GM03348 (cell line): Measurements from ENCODE around the gene IL17RB.

Experiments used
- DNase-seq: peaks from one replicate; pipeline ENCODE4 v3.0.0; 2012; ENCODE audit warnings: low spot score

The IL17RB gene

DNA sequence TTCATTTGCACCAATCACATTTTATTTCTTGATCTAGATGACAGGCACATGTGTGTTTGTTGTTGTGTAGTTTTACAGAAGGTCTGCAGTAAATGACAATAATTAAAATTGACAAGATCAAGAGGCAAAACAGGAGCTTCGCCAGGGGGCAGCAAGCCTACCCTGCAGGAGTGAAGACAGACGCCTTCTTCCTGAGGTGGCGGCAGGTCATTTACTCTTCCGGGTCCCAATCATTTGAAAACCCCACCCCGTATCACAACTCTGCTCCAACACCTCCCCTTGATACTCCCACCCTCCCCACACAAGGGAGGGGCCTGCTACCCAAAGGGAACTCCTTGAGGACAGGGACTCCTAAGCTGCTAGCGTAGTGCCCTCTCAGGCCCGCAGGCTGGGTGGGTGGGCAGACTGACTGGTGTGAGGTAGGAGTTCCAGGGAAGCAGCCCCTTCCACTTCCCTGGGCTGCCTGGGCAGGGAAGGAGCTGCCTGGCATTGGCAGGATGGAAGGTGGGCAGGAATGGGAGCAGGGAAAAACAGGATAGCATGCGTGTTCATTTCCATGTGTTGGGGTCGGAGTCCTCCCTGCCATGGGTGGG, 13.2 kb upstream of the IL17RB start:
- no peak for DNase-seq

DNA sequence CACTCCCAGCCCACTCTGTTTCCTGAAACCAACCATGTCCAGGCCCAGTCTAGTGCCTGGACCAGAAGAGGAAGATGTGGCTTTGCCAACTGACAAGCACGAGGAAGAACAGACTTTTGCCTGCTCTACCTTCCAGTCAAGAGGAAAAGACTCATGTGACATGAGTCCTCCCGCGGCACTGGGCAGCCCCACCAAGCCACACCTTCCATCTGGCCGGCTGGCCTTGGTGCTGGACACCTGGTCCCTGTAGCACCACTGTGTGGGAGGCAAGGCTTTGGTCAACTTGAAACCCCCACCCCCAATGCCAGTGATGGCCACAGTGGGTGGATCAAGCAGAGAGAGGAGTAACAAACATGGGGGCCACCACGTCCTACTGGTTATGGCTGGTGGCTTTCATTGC, 12.7 kb upstream of the IL17RB start:
- DNase-seq, result no peak

DNA sequence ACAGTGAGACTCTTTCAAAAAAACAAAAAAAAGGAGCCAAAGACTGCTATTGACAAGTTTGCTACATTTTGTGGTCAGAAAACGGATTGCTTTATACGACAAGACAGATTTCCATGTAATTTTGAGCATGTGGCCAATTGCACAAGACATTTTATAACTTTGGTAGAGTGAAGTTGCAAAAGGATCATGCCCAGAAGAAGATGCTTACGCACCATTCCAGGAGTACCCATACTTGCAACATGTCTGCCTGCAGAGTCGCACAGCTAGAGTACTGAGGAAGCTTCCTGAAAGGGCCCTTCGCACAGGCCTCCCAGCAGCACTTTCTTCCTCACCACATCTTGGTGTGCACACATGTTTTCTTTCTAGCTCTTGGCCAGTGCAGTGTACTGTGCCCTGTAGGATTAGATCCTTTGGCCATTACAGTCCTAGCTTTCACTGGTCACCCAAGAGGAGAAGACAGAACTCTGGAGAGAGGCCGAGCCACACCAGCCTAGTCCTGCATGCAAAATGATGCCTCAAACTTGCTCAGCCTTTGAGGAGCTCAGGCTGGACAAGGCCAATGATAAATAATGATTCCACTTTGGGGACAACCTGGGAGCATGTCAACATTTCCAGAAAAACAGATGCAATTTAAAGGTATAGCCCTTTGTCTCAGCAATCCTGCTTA, 11.8 kb upstream of the IL17RB start:
- no peak for DNase-seq

DNA sequence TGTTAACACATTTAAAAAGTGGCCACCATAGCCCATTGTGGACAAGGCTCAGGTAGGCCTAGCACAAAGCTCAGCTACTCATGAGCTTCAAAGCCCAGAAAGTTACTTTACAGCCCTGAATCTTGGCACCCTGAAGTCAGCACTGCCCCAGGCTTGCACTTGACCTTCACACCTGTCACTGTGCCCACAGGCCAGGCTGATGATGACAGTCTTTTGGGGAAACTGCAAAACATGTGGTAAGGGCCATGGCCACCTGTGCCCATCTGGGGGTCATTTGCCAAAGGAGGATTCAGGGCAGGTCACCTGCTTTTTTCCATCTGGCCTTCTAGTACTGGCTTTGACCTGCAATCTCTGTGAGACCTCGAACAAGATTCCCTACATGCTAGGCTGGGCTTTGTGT, 11.1 kb upstream of the IL17RB start:
- DNase-seq, result no peak

DNA sequence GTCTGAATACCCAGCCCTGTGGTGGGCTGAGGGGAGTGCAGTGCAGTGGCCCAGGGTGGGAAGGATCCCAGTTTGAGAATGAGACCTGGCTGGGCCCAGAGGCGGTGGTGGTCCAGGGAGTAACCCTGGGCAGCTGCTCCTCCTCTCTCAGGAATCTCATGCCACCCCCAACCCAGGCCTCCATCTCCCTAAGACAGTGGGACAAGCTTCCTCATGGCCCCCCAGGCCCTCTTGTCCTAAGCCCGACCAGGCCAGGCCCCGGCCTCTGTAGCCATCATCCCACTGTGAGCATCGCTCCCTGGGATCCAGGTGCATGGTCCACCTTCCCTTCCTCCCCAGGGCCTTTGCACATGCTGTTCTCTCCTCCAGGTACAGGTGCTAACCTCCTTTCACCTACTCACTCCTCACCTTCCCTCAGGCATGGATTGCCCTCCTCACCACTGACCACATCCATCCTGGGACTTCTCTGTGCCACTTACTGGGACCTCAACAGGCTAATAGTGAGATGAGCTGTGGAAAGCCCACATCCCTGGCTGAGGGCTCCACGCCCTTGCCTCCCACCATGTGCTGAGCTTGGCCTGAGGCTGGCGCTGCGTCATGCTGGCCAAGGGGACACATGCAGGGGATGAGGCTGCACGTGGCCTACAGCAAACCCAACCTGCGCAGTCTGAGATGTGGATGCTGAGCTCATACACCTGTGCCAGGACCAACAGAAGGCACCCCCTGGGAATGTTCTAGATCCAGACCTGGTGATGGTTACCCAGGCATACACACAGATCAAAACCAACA, 10.1 kb upstream of the IL17RB start:
- no peak for DNase-seq

DNA sequence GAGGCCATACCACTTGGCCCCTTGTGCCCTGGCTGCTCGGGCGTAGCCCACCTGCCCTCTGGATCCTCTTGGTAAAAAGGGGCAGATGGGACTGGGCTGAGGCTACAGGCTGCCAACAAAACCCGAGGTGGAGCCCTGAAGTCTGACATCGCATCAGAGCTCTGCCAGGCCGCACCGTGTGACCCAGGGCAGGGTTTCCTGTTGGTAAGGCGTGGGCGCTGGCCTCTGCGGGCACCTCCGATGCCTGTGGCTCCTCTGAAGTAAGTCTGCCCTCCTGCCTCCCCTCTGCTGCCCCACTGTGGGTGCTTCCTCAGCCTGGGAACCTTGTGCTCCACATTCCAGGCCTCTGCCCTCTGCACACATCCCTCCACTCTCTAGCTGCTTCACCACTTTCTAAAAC, 9.0 kb upstream of the IL17RB start:
- DNase-seq, result no peak

DNA sequence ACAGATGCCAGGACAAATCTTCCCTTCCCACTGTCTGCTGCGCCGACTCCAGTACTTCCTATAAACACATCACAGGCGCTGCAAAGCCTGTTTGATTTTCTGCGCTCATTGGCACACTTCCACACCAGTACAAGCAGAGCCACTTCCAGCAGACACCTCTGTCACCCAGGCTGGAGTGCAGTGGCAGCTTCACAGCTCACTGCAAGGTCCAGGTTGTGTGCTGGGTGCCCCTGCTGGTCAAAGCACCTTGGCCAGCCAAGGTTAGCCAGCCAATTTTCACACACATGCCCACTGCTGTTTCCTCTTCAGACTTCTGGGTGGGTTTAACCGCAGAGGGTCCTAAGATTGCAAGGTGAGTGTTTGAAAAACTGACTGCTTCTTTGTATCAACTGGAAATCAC, 5.1 kb upstream of the IL17RB start:
- DNase-seq, result no peak

DNA sequence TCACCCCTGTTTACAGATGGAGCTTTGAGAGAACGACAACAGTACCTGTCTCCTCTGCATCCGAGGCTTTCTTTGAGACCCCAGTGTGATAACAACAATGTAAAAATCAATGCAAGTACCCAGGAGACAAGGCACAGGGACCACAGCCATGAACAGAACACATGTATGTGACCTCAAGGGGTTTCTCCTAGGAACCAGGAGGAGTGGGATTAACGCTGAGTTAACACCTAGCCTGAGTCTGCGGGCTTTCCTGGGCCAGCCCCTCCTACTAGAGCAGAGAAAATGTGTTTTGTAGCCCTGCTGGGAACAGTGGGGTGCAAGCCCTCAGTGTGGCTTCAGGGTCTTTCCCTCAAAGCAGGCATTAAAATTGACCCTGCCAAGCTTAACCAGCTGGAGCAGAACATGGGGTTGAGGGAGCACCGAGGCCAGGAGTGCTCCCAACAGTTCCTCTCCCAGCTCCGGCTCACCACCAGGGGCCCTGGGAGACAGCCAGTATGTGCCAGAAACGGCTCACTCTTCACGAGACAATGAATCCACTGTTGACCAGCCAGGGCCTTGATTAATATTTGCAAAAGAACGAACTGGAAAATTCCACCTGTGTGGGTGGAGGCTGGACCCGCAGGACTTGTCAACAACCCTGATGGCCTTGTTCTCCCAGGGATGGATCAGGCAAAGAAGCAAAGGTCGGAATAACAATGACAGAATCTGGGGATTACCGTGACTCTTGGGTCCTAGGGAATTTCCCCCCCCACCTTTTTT, 3.8 kb upstream of the IL17RB start:
- DNase-seq, result no peak

DNA sequence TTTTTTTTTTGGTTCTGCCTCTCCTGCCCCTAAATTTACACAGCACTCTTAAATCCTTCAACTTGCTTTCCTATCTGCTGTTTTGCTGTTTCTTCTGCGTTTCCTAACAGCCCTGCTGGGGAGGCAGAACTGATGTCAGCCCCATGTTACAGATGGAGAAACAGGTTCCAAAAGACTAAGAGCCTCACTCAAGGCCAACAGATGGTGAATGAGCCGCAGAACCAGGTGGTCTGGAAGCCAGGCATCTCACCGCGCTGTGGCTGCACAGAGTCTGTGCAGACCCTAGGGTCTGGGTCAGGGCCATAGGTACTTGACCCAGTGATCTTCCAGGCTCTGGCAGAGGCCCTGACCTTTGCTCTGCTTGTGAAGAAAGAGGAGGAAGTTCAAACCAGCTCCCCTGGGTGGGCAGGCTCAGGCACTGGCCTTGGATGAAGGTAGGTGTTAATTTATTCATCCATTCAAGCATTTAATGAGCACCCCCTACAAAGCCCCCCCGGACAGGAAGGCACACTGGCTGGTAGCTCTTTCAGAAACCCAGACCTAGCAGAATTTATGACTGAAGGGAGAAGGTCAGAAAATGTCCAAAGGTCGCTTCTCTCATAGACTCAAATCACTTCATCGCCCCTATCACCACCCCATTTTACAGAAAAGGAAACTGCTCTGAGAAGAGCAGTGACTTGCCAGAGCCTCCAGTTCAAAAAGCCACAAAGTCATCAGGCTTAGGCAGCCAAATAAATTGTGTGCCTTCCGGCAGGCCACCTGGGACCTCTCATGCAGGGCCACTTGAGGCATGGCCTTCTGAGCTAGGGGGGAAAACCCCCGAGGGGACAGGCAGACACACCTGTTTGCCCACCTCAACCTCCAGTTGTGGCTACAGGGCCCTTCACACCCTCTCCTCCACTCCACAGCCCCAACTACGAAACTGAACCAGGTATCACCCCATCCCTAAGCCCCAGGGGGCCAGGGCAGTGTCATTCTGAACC, 2.9 kb upstream of the IL17RB start:
- DNase-seq, result no peak

DNA sequence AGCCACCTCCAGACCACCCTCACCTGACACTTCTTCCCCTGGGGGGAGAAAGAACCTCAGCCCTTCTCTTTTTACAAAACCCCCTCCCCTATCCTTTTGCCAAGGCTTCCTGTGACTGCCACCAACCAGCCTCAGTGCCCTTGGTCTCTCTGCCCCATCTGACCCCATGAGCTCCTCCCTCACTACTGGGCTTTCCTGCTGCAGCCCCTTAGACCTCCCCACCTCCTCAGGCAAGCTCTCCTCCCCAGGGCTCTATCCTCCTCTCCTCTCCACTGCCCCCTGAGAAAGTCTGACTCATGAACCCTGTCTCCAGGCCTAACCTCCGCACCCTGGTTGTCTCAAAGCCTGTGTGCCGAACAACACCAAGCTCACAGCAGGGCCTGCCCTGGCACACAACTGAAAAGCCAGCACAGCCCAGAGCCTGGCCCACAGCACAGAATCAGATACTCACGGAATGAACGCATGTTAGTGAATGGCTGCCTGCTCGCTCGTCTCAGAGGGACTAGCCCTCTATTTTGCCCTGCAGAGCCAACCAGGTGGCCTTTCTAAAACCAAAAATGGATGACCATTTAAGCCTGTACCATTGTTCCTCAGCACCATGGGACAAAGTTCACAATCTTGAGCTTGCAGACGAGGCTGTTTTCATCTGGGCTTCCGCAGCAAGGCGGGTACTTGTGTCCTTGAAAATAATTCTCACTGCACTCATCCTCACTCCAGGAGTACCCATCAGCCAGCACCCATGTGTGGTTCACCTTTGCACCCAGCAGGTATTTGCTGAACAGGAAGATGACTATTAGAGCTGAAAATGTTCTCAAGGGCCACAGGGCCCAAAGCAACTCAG, 1.9 kb upstream of the IL17RB start:
- DNase-seq, result no peak

DNA sequence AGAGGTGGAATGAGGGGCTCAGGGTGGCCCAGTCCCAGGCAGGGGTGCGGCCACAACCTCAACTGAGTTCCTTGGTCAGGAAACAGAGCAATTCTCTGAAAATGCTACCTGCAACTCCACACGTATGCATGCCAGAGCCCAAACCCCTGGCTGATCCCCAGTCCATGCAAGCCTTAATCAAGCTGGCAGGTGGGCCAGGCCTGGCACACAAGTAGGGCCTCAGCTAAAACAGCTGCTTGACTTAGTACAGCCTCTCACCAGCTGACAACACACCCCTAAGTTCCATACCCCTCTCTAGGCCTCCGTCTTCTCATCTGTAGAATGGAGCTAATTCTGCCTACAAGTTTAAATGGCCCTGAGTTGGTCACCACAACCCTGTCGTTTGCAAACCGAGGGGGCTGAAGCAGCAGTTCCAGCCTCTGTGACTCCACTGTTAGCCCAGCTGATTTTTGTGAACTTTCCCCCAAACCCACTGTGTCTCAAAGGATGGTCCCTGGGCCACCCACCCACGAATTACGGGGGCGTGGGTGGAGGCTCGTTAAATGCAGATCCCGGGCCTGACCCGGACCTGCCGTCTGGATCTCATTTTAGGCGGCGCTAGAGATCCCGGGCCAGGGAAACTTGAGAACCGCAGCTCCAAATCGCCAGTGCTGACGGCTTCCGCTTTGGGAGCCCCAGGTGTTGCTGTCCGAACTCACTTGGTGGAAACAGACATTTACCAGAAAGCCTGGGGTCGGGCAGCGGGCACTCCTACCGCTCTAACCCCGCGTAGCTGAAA, 1.1 kb upstream of the IL17RB start:
- DNase-seq, result peak; percentile 75

DNA sequence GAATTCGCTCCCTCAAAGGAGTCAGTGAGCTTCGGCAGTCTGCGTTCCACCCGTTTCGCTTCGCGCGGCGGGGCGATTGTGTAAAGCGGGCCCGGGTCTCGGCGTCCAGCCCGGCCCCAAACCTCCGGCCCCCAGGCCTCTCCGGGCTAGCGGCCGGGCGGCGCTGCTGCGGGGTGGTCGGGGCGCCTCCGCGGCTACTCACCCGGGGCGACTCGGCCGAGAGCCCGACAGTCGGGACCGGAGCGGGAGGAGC, 561 bp upstream of the IL17RB start:
- DNase-seq, result no peak

DNA sequence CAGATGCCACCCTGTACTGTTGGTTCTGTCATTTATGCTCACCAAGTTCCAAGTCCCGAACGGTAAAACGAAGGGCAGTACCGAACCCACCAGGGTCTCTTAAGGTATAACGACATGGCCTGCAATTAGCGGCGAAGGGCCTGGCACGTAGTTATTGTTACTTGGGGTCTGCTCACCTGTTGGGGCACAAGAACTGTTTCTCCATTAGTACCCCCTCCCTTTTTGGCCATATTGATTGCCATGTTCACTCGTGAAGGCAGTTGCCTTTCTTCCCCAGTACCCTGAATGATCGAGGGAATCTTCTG, 435 bp downstream of the IL17RB start:
- no peak for DNase-seq

DNA sequence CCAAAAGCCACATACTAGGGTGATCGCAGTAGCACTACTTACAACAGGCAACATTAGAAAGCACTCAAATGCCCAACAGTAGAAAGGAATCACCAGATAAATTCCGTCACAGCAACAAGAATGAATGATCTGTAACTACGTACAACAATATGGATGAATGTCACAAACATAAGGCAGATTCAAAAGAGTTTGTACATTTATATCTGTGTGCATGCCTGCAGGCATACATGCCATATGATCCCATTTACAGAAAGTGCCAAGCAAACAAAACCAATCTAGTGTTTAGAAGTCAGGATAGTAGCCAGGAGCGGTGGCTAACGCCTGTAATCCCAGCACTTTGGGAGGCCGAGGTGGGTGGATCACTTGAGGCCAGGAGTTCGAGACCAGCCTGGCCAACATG, 3.5 kb downstream of the IL17RB start:
- no peak for DNase-seq

DNA sequence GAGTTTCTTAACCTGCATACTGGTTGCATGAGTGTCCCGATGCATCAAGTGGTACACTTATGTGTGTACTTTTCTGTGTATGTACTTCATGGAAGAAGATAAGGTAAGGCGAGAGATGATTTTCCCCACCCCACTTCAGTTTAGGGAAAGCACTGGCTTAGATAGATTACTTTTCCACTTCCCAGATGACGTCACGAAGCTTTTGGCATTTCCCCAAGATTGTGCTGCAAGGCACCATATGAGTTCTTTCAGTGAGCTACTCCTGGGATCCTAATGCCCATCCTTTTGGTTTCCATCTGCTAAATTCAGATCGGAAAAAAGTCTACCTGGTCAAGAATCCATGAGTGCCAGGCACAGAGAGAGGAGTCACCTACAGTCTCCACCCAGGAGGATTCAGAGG, 4.5 kb downstream of the IL17RB start:
- DNase-seq, result no peak

DNA sequence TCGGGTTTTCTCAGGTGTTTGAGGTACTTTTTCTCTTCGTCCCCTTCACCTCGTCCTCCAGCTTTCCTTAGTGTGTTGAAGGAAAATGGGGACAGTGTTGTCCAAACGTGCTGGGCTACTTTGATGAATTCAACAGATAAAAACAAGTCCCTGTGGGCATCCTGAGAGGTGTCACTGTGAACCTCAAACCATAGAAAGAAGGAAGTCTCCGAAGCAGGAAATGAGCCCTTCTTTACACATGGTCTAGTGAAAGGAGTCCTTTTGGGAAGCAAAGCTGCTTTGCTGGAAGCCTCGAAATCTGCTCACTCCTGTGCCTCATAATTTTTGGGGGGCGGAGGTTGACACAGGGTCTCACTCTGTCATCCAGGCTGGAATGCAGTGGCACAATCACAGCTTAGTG, 10.6 kb downstream of the IL17RB start:
- DNase-seq, result no peak

DNA sequence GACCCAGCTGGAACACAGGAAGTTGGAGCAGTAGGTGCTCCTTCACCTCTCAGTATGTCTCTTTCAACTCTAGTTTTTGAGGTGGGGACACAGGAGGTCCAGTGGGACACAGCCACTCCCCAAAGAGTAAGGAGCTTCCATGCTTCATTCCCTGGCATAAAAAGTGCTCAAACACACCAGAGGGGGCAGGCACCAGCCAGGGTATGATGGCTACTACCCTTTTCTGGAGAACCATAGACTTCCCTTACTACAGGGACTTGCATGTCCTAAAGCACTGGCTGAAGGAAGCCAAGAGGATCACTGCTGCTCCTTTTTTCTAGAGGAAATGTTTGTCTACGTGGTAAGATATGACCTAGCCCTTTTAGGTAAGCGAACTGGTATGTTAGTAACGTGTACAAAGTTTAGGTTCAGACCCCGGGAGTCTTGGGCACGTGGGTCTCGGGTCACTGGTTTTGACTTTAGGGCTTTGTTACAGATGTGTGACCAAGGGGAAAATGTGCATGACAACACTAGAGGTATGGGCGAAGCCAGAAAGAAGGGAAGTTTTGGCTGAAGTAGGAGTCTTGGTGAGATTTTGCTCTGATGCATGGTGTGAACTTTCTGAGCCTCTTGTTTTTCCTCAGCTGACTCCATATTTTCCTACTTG, 11.9 kb downstream of the IL17RB start:
- DNase-seq, result no peak

DNA sequence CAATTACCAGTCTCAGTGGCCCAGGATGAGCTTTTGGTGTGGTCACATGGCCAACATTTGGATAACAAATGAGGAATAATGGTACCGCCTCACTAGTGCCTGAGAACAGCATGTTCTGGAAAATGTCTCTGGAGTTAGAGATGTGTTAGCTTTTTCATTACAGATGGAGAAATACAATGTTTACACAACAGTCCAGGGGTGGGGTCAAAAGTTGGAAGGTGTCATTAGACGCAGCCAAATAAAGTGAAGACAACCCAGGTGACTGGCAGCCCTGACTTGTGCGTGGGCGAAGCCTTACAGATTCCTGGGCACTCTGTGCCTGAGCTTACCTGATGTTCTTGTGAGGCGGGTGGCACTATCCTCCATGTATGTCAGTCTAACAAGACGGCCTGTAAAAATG, 12.8 kb downstream of the IL17RB start:
- no peak for DNase-seq

DNA sequence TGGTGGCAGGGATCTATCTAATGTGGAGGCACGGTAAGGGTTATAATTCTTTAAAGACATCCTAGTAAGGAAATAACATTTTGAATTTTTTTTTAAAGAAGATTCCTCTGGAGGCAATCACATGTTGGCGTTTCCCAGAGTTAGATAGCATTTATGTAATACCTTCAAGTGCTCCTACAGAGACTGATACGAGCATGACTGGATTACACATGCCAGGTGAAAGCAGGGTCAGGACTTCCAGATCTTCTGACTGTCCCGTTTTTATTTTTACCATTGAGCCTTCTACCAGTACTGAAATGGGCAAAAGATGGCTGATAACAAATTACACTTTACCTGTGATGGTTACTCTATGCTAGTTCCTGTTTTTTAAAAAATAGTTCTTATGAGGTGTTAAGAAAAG, 13.8 kb downstream of the IL17RB start:
- DNase-seq, result no peak

DNA sequence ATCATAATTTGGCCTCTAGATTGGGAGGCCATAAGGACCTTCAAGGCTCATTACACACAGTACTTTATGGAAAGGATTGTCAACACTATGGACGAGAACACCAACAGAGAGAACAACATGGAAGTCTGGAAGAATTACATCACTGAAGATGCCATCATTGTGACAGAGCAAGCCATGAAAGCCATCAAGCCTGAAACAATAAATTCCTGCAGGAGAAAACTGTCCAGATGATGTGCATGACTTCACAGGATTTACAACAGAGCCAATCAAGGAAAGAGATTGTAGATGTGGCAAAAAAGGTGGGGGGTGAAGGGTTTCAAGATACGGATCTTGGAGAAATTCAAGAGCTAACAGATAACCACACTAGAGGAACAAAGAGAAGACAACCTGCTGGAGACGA, 15.9 kb downstream of the IL17RB start:
- no peak for DNase-seq
